GM13976 (cell line): Measurements from ENCODE around the gene SERPINE2.

Source experiments
- DNase-seq: peaks from one replicate; pipeline ENCODE4 v3.0.0; 2012; ENCODE audit warnings: low spot score
- in situ Hi-C: fragments of 300-500 bp; cut with MboI; formaldehyde crosslinking; loops from one replicate; pipeline ENCODE4 v1.12.0; 2022; ENCODE audit warnings: low sequenced_read_pairs, mixed read lengths, inconsistent platforms; ENCODE audit not compliant: unreplicated experiment
- TF ChIP-seq, protein P1 (sequence below): IDR thresholded peaks from 2 replicates; pipeline ENCODE4 v1.5.1; 2012; ENCODE audit warnings: borderline replicate concordance, mild to moderate bottlenecking; ENCODE audit not compliant: insufficient read depth; ENCODE audit errors: extremely low read depth, missing control alignments, control extremely low read depth

Gene SERPINE2

DNA sequence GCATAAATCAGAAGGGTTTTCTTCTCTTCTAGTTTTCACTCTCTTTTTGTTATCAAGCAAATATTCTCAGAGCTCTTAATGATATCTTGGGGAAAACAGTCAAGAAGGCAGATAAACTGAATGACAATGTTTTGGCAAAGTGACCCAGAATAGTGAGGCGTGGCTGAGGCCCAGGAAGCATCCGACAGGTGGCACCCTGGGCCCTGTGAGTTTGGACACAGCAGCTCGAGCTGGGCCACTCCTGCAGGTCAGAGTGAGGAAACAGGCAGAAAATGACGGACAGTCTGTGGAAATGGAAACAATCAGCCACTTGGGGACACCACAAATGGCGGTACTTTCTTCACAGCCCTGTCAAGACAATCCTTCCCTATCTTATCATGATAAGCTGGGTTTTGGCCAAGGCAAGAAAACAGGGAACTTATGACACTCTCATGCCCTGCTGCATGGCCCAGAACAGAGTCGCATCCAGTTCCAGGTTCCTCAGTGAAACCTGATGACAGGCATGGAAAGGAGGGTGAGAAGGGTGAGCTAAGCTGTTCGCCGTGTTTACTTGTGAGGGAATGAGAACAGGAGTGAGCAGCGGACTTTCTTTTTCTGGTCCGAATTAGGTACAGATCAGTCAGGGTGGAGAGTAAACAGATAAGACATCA lies 49.8 kb downstream of the SERPINE2 start:
- in situ Hi-C loops = no loop called here
- DNase-seq = no peak
- TF ChIP-seq, protein P1, sequence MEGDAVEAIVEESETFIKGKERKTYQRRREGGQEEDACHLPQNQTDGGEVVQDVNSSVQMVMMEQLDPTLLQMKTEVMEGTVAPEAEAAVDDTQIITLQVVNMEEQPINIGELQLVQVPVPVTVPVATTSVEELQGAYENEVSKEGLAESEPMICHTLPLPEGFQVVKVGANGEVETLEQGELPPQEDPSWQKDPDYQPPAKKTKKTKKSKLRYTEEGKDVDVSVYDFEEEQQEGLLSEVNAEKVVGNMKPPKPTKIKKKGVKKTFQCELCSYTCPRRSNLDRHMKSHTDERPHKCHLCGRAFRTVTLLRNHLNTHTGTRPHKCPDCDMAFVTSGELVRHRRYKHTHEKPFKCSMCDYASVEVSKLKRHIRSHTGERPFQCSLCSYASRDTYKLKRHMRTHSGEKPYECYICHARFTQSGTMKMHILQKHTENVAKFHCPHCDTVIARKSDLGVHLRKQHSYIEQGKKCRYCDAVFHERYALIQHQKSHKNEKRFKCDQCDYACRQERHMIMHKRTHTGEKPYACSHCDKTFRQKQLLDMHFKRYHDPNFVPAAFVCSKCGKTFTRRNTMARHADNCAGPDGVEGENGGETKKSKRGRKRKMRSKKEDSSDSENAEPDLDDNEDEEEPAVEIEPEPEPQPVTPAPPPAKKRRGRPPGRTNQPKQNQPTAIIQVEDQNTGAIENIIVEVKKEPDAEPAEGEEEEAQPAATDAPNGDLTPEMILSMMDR = no peak

DNA sequence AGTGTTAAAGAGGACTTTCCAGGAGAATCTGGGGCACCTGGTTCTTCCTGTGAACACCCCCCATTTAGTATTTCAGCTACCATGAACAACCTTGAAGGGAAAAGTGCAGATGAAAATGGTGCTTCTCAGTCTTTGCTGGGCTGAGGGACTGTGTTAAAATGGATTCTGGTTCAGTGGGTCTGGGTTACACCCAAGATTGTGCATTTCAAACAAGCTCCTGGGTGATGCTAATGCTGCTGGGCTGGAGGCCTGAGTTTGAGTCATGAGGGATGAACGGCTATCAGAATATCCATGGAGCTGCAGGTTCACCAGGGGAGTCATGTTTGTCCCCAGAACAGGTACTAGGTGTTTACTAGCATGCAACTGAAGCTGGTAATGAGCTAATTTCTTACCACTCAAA lies 57.8 kb downstream of the SERPINE2 start:
- in situ Hi-C loops = no loop called here
- no peak for DNase-seq
- TF ChIP-seq, protein P1 = no peak

DNA sequence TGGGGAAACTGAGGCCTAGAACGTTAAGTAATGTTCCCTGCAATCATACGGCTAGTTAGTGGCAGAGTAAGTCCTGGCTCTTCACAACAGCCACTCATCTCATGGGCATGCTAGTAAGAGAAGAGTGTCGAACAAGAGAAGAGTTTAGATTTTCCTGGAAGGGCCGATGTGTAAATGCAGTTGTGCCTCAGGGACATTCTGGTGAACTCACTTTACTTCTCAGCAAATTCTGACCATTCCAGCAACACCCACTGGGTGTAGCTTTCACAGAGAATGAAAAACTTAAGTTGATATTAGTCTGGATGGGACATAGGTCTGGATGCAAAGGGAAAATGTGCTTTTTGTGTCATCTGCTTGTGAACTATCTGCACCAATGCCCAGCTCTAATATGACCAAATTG lies 58.3 kb downstream of the SERPINE2 start:
- TF ChIP-seq, protein P1 = no peak
- in situ Hi-C loops = no loop called here
- no peak for DNase-seq

DNA sequence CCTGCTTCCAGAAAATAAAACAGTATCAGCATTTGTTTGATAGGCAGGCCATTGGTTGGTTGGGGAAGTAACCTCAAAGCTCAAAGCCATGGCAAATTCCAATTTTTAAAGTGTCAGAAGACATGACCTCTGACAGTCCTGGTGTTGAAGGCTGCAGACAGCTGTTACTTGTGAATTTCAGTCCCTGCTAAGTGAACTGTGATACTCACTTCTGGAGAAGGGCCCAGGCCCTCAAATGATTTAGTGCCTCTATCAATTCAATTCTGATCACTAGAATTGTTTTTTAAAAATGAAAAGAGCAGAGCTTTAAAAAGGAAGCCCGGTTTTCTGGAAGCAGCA lies 58.7 kb downstream of the SERPINE2 start:
- TF ChIP-seq, protein P1 = no peak
- in situ Hi-C loops = no loop called here
- no peak for DNase-seq

DNA sequence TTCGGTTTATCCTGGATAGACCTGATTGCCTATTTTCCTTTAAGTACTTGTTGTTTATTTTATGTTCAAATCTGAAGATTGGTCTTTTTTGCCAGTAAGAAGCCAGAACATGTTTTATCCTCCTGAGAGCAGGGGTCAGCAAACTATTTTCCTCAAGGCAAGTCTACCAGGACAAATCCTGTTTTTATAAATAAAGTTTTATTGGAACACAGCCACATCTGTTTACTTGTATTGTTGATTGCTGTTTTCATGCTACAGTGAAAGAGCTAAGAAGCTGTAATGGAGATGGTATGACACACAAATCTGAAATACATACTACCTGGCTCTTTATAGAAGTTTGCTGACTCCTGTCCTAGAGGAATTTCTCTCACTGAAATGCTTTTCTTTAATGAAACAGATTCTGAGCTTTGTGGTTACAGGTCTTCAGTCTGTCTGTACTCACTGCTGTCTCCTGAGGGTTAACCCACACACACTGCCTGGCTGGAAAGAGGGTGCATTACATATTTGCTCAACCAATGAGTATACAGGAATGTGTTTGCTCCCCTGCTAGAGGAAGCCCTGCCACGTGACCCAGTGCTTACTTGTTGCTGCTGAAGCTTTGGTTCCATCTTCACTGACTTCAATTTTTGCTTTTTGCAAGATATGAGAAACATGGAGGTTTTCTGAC lies 59.2 kb downstream of the SERPINE2 start:
- TF ChIP-seq, protein P1 = no peak
- in situ Hi-C loops = no loop called here
- DNase-seq = no peak

DNA sequence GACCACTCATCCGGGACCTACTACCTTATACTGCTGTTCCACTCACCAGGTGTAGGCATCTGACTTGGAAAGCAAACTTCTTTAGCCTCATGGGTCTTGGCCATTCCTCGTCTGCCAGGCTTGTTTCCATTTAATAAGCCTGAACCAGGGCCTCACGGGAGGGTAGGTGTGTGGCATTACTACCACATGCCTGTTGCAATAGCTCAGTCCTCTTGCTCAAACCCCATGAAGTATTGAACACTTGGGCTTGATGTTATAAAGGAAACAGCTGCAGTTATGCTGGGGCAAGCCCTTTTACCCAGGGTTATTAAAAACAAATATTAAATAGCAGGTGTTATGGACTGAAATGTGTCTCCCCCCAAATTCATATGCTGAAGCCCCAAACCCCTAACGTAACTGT lies 60.6 kb downstream of the SERPINE2 start:
- TF ChIP-seq, protein P1 = no peak
- in situ Hi-C loops = no loop called here
- DNase-seq = no peak
